Femur (tissue), 1 donor: Measurements from ENCODE around the gene ABLIM3.

Source experiments
- DNase-seq: peaks from one replicate; pipeline ENCODE4 v3.0.0-alpha.2; 2017

Gene ABLIM3

DNA sequence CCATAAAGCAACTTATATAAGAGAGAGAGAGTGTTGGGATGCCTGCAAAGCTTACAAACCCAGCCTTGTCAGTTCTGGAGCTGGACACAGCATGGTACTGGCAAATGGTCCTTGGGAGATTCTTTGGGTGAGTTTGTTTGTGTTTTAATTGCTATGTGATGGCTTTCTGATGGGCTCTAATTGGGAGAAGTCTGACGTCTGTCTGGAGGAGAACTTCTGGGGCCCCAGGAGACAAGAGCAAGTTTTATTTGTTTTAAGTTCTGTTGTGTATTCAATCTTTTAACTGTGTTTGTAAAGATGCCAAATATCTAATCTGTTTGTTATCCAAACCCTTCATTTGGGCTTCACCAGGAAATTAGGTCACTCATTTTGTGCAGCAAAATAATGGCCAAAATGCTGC is 80.0 kb downstream of the ABLIM3 start:
- no peak for DNase-seq

DNA sequence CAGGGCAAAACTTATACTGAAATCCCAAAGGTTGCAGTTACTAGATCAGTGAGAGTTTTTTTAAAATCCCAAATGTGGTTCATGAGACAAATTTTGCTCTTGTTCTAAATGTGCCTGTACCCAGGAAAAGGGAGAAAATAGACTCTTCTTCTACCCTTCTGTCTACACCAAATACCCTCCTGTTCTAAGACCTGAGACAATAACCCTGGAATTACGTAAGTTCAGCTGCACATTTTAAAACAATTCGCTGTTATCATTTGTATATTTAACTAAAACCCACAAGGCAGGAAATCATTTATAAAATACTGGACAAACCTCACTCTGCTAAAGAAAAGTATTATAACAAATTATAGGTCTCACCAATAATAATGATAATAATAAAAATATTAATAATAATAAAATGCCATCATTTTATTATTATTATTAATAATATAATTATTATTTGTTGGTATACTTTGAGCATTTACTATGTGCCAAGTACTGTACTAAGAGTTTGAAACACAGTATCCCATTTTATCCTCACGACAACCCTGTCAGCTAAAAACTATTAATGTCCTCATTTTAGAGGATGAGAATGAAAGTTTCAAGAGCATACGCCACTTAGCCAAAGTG is 80.5 kb downstream of the ABLIM3 start:
- no peak for DNase-seq

DNA sequence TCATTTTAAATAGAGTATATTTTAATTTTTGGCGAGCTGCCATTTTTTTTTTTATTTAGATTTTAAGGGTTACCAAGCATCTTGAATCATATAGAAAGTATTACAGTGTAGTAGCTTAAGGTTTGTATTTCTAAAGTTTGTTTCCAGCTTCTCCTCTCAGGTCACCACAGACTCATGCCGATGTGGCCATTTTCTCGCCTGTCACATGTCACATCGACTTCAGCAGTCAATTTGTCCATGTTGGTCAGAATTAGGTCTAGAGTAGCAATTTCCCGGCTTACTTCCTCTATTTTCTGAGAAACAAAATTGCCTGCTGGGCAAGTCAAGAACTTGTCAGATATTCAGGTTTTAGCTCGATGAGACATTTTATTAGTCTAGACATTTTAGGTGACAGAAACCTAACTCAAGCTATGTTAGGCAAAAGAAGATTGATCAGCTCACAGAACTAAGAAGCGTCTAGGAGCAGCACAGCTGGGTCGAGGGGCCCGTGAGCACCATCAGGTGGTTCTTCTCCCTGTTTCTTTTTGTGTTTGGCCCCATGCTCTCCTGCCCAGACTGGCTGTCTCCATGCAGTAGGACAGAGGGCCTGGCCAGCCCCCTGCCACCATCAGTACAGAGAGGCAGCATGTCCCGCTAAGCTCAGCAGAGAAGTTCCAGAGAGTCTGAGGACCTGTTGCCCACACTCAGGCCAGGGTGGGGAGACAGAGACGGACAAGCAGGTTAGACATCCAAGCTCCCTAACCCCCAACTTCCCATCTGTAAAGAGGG is 82.0 kb downstream of the ABLIM3 start:
- no peak for DNase-seq

DNA sequence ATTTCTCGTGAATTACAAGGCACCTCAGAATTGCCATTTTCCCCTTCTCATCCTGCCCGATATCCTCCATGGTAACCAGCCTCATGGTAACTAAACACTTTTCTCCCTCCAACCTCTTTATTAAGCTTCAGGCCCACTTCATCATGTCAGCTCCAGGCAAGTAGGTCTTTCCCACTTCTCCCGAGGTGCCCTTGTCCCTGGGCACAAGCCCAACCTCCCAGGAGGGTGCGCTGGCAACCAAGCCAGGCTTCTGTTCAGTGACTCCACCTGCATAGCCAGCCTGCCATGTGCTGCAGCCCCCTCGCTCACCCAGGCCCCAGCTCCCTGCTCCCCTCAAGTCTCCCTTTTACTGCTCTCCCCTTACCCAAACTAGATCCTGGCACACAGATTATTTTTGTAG is 83.0 kb downstream of the ABLIM3 start:
- no peak for DNase-seq

DNA sequence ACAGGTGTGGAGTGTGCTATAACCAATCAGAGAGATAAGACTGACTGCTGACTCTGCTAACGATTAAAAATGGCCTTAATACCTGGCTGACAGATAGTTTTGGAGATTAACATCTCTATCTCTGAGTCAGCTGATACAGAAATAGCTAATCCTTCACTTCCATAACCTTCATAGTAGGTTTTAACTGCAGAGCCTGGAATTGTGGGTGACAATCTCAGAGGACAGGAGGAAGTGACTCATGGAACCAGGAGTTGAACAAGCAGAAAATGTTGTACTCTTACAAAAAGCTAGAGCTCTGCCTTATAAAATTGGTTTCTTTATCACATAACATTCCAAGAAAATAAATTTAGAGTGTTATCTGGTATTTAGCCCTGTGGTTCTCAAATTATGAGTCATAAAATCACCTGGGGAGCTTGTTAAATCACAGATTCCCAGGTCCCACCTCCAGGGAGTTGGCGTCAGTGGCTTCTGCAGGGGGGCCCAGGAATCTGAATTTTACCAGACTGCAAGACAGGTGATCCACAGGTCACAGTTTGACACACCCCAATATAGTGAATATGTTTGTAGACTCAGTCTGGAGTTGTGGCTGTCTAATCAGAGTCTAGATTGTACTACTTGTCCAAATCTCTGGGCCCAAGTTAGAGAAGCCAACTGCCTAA is 86.0 kb downstream of the ABLIM3 start:
- DNase-seq, result no peak

DNA sequence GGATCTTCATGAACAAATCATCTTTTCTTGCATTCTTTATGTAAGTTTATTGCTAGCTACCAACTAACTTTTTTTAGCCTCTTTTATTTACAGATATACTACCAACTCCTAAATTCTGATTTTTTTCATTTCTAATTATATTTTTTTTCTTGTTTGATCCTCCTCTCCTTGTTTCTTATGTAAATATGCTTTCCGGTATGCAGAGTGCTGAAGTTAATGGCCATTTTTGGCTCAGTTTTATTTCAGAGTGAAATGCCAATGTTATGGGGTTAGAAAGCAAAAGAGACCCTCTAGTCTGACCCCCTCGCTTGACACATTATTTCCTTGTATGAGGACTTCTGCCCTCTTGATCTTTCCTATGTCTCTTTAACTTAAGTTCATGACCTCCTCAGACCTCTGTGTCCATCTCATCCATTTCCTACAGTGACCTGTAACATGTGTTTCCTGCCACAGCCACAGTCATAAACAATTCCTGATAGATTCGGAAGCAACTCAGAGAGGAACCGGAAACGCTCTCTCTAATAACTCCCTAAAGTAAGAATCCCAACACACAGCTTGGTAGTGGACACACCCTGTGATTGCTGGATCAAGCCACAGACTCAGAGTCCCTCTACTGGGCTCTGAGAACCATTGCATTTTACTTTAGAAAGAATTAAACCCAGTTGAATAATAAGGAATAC is 87.5 kb downstream of the ABLIM3 start:
- DNase-seq, result peak; percentile 54

DNA sequence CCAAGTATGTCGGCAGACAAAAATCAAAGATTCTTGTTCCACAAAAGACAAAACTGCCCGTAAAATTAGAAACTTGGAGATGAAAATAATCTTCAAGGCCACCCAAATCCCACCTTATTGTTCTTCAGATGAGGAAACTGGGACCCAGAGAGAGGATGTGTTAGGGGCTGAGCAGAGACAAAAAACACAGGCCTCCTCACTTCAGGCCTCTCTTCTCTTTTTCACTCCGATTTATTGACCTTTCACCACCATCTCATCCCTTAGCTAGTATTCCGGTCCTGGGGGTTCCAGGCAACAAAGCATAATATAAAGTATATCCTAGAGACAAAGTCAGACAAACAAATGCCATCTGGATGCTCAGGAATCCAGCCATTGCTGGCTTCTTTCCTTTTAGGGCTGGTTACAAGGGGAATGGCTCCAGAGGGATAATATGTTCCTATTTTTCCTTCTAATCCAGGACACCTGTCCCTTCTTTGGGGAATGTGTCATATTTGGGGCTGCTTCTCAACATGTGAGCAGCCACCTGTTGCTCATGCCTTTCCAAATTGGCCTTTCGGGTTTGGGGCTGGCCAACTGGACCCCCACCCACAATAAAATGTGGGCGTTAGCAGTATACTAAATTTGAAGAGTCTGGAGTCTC is 88.1 kb downstream of the ABLIM3 start:
- no peak for DNase-seq

DNA sequence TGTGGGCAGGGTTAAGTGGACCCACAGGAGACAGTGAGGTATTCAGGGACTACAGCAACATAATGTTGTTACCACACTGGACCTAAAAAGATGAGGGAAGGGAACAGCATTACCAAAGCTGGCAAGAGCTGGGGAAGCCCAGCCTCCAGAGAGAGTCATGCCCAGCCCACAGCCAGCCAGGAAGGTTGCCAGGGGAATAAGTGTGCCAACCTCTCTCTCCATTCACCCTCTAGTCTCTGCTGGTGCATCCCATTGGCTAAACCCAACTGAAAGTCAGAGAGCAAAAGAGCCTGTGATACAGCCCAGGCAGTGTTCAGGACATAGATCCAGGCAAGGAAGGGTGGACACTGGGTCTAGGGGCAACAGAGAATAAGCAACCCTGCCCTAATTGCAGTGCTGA is 94.5 kb downstream of the ABLIM3 start:
- DNase-seq, result no peak

DNA sequence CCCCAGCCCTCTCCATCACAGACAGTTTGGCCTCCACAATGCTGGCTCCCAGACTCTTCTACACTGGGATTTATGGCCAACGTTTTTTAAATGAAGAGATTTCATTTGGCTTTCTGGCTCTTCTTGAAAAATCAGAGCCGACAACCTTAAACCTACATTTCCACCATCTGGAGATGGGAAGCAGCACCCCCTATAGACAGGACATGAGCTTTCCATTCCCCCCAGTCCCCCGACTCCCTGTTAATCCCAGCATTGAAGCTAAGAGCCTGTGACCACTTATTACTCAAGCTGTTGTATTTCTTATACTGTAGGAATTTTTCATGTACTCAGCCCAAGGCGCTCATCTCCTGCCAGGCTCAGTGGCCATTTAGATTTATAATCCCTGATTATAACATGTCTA is 96.4 kb downstream of the ABLIM3 start:
- no peak for DNase-seq

DNA sequence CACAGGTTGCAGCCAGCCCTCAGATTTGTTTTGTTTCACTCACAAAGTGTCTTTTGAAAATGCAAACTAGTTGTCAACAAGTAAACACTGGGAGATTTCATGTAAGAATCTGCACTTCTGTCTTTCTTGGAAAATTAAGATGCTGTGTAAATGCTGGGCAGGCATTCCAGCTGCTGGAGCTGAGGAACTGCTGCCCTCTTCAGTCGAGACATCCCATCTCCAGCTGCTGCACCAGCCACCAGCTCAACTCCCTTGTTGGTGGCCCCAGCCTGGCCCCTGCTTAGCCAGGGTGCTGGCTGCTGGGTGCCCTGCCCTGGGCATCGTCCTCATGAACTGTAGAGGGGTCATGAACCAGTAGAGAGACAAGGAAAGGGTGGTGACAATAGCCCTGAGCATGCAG is 97.2 kb downstream of the ABLIM3 start:
- DNase-seq, result no peak

DNA sequence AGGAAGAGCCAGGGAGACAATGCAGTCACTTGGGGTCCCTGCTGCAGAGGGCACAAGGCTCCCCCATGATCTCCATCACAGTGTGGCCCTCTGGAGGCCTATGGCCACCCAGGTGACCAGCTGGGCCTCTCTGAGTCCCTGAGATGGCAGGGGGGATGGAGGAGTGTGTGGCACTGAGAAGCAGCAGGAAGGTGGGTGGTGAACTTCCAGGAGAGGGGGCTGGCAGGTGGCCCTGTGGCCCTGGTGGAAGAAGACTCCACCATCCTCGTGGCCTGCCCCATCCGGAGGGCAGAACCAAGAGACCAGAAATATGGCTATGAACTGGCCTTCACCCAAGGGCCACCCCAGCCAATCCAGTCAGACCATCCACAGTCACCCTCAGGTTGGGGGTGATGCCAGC is 98.6 kb downstream of the ABLIM3 start:
- no peak for DNase-seq

DNA sequence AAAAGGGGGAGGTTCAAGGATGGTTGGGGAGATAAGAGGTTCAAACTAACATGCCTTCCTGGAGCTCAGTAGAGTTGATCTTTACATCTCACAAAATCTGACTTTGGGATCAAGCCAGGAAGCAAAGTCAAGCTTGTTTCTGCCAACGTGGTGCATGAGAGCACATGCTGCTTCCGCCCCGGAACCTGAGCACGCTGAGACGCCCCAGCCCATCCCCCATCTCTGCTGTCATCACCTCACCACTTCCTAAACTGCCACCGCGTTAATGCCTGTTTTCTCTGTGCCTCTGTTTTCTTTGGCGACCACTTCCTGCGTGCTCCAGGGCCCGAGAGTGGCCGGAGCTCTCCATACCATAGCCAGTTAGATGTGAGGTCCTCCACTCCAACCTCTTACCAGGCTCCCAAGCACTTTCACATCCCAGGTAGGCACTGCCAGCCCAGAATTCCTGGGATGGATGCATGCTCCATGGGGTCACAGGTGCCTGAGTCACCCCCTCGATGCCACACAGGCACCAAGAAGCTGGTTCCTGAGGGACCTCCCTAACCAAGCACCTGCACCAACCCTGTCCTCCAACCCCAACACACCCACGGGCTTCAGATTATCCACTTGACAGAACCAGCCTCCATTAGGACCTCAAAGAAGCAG is 99.2 kb downstream of the ABLIM3 start:
- DNase-seq, result peak; percentile 52

DNA sequence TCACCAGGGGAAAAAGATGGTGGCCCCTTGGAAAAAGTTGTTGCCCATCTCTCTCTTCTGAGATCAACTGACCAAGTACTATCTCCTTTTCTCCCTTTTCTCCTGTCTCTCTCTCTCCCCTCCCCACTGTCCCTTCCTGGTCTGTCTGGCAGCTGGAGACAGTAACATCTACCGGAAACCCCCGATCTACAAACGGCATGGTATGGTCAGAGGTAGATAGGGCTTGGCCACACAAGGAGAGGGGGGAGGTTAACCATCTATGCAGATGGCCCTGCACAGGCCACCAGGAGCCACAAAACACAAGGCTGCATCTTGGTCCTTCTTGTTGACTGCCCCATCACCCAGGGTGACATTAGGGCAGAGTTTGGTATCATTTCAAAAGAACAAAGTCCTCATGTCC is 101.0 kb downstream of the ABLIM3 start:
- no peak for DNase-seq

DNA sequence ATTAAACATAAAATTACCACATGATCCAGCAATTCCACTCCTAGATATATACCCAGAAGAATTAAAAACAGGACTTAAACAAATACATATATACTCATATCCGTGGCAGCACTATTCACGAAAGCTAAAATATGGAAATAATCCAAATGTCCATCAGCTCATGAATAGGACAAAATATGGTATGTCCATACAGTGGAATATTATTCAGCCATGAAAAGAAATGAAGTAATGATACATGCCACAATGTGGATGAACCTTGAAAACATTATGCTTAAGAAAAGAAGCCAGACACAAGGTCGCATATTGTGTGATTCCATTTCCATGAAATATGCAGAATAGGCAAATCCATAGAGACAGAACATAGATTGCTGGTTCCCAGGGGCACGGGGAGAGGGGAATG is 105.6 kb downstream of the ABLIM3 start:
- DNase-seq, result no peak

DNA sequence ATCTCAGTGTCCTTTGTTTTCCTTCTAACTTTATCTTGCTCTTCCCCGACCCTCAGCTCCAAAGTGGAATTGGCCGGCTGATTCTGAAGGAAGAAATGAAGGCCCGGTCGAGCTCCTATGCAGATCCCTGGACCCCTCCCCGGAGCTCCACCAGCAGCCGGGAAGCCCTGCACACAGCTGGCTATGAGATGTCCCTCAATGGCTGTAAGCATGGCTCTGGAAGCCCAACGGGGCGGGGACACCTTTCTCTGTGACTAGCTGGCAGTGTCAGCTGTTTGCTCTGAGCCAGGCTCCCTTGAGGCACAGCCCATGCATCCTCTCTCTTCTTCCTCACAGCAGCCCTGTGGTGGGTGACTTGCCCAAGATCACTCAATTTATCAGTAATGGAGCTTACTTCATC is 106.4 kb downstream of the ABLIM3 start:
- DNase-seq, result no peak

DNA sequence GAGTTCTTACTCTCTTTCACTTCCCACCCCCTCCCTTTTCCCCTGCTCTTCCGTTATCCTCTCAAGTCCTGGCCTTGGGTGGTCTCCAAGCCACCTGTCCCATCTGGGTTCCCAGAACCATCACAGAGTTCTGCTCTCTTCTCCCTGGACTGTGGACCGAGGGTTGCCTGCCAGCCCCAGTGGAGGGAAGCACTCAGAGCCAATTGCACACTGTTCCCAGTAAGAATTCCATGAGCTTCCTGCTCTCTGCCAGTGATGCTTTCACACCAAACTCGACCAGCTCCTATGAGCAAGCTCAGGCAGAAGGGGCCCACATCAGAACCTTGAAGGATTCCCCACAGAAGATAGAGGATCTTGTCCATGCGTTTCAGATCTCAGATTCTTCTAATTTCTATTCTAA is 110.3 kb downstream of the ABLIM3 start:
- no peak for DNase-seq

DNA sequence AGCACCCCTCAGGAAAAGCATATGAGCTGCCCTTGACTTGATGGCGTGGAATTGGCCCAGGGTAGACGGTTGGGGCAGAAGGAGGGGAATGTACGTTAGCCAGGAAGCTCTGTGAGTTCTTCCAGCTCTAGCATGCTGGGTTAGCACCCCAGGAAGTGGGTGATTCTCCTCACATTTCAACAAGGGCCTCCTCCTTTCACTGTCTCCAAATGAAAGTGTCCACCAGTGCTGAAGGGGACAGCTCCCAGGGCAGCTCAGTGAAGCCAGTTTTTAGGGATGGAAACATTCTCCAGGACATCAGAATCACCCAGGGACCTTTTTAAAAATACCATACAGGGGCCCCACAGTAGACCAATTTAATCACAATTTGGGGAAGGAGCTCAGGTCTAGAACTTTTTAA is 113.2 kb downstream of the ABLIM3 start:
- DNase-seq, result peak; percentile 50

DNA sequence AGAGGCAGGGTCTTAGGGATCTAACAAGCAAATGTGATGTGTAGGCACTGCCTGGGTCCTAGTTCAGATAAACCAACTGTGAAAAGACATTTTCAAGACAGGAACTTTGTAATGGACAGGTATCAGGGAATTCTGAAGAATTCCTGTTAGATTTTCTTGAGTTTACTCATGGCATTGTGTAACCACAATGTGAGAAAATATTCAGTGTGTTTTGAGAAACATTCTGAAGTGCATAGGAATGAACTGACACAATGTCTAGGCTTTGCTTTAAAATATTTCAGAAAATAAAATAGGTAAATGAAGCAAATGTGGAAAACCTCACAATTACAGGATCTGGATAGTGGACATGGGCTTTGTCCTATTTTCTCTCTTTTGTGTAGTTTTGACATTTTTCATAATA is 115.2 kb downstream of the ABLIM3 start:
- no peak for DNase-seq

DNA sequence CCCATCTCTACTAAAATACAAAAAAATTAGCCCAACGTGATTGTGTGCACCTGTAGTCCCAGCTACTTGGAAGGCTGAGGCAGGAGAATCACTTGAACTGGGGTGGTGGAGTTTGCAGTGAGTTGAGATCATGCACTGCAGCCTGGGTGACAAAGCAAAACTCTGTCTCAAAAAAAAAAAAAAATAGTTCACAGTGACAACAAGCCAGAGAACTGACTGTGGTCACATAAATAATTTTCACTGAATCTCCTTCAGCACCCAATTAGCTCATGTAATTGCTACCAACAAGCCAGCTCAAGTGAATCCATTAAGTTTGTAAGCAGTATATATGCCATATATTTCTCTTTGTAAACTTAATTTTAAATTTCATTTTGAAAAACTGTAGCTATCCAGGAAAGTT is 115.8 kb downstream of the ABLIM3 start:
- no peak for DNase-seq

DNA sequence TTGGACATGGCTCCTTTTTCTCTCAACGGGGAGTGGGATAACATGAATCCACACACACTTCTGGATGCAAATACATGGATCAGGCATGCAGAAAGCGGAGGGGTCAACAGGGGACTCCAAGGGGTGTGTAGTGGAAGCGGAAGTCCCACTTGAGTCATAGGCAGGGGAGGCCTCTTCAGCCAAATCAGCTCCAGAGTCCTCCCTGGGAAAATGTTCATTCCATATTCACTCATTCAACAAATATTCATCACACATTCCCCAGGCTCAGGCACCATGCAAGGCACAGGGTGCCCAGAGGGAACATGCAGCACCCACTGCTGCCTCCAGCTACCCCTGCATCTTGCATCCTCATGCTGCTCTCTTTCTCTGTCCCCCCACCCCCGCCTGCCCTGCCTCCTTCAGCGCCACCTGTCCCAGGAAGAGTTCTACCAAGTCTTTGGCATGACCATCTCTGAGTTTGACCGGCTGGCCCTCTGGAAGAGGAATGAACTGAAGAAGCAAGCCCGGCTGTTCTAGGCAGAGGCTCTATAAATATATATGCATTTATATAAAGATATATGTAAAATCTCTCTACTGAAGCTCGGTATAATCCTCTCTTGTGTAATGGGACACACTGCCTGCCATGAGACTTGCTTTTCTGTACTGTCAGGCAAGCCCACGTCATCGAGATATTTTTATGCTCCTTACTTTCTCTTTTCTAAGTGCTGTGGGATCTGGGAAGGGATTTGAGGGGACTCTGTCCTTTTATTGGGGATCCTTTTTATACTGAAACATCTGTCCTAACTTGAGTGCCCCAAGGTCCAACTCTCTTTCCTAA is 116.8 kb downstream of the ABLIM3 start:
- no peak for DNase-seq

DNA sequence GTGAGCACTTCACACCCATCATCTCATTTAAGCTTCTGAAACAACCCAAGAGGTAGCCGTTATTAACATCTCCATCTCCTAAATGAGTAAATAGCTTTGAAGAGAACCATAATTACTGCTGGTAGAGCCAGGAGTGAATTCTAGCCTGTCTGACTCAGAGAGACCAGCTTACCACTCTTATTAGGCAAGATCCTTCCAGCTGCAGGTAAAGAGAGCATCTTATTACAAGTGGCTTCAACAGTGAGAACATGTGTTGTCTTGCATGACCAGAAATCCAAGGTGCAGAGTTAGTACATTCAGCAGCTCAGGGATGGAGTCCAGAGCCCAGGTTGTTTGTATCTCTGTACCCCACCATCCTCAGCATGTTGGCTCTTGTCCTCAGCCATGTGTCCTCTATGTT is 119.5 kb downstream of the ABLIM3 start:
- DNase-seq, result no peak

DNA sequence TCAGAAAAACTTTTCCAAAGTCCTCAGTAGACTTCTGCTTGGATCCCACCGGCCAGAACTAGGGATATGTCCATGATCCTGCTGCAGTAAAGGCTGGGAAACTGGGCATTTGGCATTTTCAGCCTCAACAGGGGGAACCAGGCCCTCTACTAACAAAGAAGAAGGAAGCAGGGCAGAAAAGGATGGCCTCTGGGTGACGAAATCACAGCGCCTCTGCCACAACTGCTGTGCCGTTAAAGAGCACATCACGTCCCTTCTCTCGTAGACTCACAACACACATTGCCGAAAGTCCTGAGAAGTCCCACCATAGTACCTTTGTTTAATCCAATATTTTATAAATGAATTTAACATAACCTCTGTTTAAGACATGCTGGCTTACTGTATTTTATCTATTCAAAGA is 120.0 kb downstream of the ABLIM3 start:
- no peak for DNase-seq
